GM18508 (cell line): ENCODE data around the gene SFT2D3.
A peak's percentile ranks its signal among the peaks of the same experiment; 100 is the strongest.

Source experiments
- ATAC-seq: cut with Tn5 transposase; IDR thresholded peaks from one replicate; pipeline ENCODE4 v1.9.1; 2021; ENCODE audit warnings: moderate number of reproducible peaks; ENCODE audit not compliant: insufficient read depth, unreplicated experiment

Gene SFT2D3

DNA sequence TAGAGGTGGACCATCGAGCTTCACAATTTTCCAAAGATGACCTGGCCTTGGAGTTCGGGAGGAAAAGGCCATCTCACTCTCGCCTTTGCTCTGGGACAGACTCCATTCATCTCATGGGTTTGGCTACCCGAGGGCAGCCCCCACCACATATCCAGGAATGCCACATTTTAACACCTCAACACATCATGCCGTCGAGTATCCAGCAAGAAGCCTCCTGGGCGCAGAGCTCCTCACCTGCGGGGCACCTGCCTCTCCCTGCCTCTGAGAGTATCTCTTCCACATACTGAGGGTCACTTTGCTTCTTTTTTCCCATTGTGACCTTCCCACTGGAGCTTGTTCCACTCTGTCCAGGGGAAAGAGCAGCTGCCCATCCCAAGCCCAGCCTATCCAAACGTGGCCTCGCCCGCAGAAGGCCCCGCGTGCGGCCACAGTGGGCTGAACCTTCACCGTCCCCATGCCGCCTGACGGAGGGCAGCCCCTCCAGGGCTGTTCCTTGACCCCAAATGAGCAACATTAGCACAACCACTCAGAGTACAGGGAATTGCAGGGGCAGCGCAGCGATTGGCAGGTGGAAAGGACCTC, 20.5 kb upstream of the SFT2D3 start:
- ATAC-seq, result no peak

DNA sequence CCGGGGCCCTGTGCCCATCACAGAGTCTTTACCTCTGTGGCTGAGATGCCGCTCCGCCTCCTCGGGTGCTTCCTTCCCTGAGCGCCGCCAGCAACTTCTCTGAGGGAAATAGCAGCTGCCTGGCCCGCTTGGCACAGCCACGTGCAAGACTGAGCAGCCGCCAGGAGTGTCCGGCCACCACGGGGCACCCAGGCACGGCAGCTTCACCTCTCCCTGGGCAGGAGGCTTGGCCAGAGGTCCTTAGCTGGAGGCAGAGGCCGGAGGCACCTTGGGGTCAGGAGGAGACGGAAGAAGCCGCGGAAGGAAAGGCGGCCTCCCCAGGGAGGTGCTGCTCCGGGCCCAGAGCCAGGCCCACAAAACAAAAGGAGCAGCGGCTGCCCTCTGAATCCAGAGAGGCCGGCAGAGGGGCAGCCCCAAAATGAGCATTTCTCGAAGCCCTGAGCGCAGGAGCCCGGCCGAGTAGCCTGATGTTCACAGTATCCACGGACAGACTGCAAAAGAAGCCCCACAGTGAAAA, 20.0 kb upstream of the SFT2D3 start:
- ATAC-seq, result no peak

DNA sequence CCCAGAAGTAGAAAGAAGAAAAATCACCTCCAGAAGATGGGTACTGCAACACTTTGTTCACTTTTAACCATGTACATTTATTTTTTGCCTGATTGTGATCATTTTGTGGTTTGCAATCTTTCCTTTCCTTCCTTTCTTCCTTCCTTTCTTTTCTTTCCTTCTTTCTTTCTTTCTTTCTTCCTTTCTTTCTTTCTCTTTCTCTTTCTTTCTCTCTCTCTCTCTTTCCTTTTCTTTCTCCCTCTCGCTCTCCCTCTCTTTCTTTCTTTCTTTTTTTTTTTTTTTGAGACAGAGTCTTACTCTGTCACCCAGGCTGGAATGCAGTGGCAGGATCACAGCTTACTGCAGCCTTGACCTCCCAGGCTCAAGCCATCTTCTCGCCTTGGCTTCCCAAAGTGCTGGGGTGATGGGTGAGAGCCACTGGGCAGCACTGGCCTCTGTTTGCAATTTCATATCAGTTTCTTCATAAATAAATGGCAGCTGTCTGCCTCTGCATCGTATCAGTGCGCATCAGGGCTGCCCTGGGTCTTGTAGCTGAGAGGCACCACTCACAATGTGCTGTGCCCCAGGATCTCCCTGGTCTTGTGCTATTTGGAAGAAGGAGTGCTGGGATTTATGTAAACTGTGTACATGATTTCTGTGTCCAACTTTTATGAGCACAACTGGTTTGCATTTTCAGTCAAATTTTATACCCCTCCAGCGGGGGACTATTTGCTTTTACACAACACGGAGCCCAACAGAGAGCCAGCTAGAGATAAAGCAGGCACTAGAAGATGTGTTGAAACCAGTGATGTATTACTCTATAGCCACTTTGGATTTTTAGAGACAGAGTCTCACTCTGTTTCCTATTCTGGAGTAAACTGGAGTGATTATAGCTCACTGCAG, 19.1 kb upstream of the SFT2D3 start:
- ATAC-seq, result no peak

DNA sequence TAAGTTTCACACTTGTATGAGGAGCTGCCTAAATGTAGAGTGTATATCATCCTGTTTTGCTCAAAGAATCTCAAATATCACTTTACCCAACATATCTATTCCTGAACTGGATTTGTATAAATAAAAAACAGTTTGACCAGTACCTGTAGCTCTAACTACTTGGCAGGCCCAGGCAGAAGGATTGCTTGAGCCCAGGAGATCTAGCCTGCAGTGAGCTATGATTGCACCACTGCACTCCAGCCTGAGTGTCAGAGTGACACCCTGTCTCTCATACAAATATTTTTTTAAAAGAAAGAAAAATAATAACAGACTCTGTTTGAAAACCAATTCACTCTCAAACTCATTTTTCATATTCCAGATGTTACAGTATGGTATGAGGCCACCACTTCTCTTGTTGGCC, 18.2 kb upstream of the SFT2D3 start:
- ATAC-seq, result no peak

DNA sequence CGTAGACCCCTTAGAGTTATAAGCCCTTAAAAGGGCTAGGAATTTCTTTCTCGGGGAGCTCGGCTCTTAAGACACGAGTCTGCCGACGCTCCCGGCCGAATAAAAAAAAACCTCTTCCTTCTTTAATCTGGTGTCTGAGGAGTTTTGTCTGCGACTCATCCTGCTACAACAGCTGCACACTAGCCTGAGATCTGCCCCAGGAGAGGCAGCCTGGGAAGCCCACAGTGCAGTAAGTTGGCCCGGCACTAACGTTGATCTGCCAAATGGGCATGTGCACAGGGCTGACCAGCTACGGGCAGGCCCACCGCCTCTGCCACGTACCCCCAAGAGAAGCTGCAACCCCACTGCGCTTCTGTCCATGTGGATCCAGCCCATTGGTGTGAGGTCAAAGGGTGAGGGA, 17.5 kb upstream of the SFT2D3 start:
- no peak for ATAC-seq

DNA sequence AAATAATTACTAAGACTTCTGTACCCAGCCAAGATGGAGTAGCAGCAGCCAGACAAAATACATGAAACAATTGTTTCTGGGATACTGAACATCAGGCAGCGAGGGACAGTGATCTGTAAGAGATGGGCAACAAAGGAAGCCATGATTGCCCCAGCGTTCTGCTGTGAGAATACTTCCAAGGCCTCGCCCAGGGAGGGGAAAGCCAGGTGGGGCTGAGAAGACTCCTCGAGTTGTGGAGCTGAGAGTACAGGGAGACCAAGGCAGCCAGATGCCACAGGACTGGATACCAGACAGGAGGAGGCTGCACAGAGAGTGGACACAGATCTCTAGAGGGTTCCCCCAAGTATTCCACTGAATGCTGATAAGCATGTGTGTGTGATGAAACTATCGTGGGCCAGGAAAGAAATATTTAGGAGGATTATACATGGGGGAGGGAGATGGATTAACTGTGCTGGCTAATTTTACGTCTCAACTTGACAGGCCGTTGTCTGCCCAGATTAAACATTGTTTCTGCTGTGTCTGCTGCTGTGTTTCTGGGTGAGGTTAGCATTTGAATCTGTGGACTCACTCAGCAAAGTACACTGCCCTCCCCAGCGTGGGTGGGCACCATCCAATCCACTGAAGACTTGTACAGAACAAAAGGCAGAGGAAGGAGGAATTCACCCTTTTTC, 15.8 kb upstream of the SFT2D3 start:
- ATAC-seq, result no peak

DNA sequence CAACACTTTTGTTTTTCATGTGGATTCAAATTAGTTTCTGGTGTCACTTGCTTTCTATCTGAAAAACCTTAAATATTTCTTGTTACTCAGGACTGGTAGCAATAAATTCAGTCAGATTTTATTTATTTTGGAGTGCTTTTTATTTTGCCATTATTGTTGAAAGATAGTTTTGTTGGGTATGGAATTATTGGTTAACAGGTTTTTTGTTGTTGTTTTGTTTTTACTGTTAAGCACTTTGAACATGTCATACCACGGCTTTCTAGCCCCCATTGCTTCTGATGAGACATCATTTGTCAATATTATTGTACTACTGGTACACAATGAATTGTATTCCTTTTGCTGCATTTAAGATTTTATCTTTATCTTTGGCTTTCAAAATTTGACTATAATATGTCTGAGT, 12.9 kb upstream of the SFT2D3 start:
- ATAC-seq, result no peak

DNA sequence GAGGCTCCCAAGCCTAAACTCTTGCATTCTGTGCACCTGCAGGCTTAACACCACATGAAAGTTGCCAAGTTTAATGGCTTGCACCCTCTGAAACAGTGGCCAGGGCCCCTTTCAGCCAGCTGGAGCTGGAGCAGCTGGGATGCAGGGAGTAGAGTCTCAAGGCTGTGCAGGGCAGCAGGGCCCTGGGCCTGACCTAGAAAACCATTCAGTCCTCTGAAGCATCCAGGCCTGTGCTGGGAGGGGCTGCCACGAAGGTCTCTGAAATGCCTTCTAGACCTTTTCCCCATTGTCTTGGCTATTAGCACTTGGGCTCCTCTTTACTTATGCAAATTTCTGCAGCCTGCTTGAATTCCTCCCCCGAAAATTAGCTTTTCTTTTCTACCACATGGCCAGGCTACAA, 10.6 kb upstream of the SFT2D3 start:
- no peak for ATAC-seq

DNA sequence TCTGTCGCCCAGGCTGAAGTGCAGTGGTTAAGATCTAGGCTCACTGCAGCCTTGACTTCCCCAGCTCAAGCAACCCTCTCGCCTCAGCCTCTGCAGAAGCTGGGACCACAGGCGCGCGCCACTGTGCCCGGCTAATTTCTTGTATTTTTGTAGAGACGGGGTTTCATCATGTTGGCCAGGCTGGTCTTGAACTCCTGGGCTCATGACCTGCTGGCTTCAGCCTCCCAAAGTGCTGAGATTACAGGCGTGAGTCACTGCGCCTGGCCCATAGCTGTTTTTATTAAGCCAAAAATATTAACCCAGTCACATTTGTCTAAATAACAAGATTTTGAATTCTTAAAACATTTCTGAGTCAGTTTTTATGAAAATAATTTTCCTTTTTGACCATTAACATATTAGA, 6.3 kb upstream of the SFT2D3 start:
- no peak for ATAC-seq

DNA sequence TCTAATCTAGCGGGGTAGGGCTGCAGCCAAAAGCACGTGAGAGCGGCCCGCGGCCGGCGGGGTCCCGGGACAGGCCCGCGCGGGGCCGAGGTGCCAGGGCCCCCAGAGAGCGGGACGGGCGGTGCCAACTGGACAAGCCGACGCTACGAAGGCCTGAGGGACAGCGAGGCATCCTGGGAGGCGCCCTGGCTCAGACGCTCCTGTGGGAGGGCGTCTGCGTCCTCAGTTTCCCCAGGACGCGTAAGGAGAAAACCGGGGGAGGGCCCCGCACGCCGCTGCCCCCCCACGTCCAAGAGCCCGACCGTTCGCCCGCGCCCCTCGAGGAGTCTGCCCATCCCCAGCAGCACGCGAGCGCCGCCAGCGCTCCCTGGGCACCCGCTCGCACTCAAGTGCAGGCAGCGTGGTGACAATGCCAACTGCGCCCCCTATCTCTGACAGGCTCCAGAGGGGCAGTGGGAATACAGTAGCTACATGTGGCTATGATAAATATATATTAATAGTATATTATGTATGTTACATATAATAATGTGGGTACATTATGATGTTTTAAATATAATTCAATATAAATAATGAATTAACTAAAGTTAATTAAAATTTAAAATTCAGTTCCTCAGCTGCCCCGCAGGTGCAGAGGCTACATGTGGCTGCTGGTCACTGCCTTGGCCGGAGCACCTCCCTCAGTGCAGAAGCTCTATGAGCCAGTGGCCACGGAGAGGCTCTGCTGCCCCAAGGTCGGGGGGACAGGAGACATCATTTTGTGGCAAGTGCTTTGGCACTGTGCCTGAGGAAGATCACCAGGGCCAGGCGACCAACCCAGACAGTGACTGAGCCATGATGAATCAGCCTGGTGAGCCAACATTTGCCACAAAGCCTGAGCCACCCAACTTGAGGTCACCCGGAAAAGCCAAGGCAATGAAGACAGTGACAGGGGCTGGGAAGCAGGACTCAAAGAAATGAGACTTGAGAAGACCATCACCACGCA, 5.5 kb upstream of the SFT2D3 start:
- no peak for ATAC-seq

DNA sequence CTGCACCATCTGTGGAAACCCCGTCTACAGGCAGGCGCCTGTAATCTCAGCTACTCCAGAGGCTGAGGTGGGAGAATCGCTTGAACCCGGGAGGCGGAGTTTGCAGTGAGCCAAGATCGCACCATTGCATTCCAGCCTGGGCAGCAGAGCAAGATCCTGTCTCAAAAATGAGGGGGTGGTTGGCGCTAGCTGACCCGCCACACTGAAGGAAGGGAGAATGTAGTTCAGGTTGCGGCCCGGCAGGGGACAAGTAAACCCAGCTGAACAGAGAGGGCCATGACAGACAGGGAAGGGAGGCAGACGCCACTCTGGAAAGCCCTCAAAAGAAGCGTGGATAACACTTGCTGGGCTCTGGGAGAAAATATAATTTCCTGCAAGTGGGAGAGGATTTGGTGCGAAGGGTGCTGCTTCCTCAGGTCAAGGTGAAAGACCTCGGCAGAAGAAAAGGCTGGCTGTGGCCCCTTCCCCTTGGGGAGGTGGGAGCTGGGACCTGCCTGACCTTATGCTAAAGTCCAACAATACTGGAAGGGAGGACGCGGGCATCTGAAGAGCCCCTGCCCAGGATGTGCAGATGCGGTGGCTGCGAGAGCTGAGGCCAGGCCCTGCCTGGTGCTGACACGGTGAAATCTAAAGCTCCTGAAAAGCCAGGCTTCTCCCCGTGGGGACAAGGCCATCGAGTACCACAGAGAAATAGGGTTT, 3.7 kb upstream of the SFT2D3 start:
- ATAC-seq, result no peak

DNA sequence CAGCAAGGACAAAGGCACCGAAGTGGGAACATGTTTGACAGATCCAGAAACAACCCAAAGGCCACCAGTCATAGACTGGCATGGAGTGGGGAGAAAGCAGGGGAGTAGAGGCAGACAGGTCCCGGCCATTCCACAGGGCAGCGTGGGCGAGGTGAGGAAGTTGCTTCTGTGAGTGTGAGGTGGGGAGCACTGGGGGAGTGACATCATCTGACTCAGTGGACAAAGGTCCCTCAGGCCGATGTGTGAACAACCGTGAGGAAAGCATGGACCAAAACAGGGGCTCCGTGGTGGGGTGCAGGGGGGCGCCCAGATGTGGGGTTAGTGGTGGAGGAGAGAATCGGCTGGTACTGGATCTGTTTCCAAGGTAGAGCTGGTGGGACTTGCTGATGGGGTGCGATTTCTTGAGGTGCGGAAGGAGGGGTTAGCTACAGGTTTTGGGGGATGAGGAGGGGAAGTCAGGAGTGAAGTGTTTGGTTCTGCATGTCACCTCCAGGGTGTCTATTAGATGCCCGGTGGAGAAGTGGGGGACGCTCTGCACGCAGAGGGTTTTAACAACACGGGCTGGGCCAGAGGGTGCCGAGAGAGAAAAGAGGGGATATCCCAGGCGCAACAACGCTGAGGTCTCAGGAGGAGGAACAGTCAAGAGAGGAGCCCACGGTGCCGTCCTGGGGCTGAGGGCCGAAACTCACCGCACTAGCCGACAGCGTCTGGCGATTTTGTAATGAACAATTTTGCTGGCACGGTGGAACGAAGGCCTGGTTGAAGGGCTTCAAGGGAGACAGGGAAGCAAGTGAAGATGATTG, 2.5 kb upstream of the SFT2D3 start:
- no peak for ATAC-seq

DNA sequence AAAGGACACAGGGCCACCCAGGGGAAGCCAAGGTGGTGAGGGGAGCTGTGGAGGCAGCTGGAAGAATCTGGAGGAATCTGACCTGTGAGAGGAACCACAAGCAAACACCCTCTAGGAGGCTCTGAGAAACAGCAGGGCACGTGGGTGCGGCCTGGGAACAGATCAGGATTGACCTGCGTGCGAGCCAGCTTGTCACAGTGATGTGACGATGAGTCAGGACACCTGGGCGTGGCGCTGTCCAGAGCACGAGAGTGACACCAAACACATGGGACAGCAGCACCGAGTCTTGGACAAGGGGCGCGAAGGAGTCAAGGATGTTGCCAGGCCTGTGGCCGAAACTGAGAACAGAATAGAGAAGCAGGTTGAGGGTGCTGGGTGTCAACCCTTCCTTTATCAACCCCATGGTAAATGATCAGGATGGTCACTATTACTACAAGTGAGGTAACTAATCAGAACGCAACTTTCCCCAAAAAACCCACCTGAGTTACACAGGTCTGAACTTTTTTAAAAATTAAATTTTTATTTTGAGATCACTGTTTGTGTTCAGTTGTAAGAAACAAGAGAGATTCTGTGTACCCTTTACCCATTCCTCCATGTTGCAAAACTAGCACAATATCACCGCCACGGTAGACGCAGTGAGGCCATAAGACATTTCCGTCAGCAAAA, 637 bp upstream of the SFT2D3 start:
- peak; percentile 73 for ATAC-seq

DNA sequence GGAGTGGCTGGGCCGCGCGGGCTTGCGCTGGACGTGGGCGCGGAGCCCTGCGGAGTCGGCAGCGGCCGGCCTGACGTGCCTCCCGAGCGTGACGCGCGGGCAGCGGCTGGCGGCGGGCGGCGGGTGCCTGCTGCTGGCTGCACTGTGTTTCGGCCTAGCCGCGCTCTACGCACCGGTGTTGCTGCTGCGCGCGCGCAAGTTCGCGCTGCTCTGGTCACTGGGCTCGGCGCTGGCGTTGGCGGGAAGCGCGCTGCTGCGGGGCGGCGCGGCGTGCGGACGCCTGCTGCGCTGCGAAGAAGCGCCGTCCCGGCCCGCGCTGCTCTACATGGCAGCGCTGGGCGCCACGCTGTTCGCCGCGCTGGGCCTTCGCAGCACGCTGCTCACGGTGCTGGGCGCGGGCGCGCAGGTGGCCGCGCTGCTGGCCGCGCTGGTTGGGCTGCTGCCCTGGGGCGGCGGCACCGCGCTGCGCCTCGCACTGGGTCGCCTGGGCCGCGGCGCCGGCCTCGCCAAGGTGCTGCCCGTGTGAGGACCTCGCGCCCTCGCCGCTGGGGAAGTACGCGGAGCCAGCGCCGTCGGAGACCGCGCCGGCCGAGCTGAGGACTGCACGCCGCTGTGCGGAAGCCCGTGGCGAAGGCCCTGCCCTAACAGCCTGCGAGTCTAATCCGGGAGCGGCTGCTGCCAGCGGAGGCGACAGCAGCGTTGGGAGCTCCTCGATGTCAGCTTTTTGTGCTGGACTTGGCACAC, 526 bp downstream of the SFT2D3 start:
- ATAC-seq, result peak; percentile 15

DNA sequence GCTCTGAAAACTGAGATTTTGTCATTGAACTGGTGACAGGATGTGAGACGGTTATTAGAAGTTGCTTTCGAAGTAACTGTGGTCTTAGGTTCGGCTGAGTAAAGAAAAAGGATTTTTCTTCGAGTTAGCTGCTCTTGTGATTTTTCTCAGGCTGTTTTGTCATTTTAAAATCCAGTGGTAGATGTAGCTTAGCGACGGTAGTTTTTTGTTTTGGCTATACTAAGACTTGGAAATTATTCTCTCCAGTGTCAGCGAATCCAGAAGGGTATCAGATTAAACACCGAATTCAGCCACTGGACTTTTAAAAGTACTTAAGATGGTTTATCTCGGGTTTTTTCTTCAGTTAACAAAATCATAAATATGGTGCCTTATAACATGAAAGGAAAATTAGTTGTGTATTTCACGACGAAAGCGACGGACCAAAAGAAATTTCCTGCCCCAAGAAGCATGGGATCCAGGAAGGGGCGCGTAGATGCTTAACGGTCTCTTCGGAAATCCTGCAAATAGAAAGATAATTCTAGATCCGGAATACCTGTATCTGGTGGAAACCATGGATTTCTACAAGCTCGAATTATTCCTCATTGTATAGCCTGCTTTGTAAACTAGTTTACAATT, 1.2 kb downstream of the SFT2D3 start:
- ATAC-seq, result no peak

DNA sequence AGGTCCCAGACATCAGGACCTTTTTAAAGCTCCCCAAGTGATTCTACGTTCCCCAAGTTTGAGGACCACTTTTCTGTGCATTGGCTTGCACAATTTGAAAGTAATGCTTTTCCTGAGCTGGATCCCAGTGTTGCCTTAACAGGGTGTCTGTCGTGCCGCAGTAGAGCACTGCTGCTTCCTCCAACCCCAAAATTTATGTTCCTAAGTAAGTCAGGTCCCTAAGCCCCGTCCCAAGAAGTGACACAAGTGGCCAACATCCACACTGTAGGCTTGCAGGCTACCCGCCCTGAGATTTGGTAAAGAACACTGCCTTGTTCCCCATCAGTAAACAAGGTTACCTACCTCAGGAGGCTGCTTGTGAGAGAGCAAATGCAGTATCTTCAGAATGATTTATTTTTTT, 2.0 kb downstream of the SFT2D3 start:
- no peak for ATAC-seq
